Kidney (tissue), 14 donors: Measurements from ENCODE around the gene ELK3. TPM values are rescaled to one million over a fixed set of nuclear protein-coding genes. Genes with fewer than 3 reads are reported as not detected.

Experiments used
- DNase-seq, 5 donors: peaks; one replicate each; pipeline ENCODE4 v3.0.0-alpha.2; 2013 to 2020
- FAIRE-seq: peaks from 2 replicates; lab custom pipeline; 2012; peaks lifted over from hg19 to GRCh38; lab: Jason Lieb, UNC
- H3K27ac ChIP-seq, 2 donors: one replicate each; pipeline ENCODE4 v1.7.0; 2013; ENCODE audit warnings: low read depth in 2 of 2, low read length in 2 of 2, inconsistent platforms in 1 of 2
- H3K27me3 ChIP-seq: one replicate; pipeline ENCODE4 v1.7.1; 2013; ENCODE audit warnings: low read length, inconsistent platforms; ENCODE audit not compliant: control insufficient read depth, insufficient read depth
- H3K36me3 ChIP-seq, 3 donors: one replicate each; pipeline versions ENCODE4 v1.7.0 to v1.7.1; 2013; ENCODE audit warnings: low read length in 3 of 3, control low read depth in 1 of 3, inconsistent platforms in 1 of 3; ENCODE audit not compliant: insufficient read depth in 3 of 3, control insufficient read depth in 2 of 3
- H3K4me1 ChIP-seq, 3 donors: one replicate each; pipeline versions ENCODE4 v1.7.0 to v1.7.1; 2013; ENCODE audit warnings: low read length in 3 of 3, inconsistent platforms in 1 of 3, low read depth in 1 of 3; ENCODE audit not compliant: control insufficient read depth in 2 of 3, insufficient read depth in 2 of 3
- H3K4me3 ChIP-seq, 3 donors: one replicate each; pipeline versions ENCODE4 v1.7.0 to v1.8.1; 2013; ENCODE audit warnings: low read length in 3 of 3, control low read depth in 1 of 3, inconsistent platforms in 1 of 3
- H3K9ac ChIP-seq, 3 donors: one replicate each; pipeline versions ENCODE4 v1.7.0 to v1.7.1; 2013; ENCODE audit warnings: low read length in 3 of 3, control low read depth in 1 of 3, inconsistent platforms in 1 of 3
- H3K9me3 ChIP-seq, 3 donors: one replicate each; pipeline versions ENCODE4 v1.7.0 to v1.7.1; 2013; ENCODE audit warnings: low read length in 3 of 3, control low read depth in 1 of 3, inconsistent platforms in 1 of 3; ENCODE audit not compliant: control insufficient read depth in 2 of 3, insufficient read depth in 1 of 3
- intact Hi-C: fragments of 100-400 bp; cut with DNase I; formaldehyde crosslinking; loops from one replicate; pipeline ENCODE4 v1.11.1; 2022
- polyA plus RNA-seq: library from polyadenylated mRNA; stranded (reverse); fragments of 350-450 nt; fragmentation: Illumina TruSeq; extraction: RNeasy Lipid Tissue Mini Kit (QIAGEN cat#74804); gene quantifications from one replicate; pipeline ENCODE4 v1.2.3, GENCODE V29; 2014; ENCODE audit warnings: low read depth, low replicate concordance; ENCODE audit not compliant: insufficient read depth
- total RNA-seq: library from RNA; stranded (reverse); fragmentation: NEBNext Ultra II Directional; extraction: Animal tissue kit (Norgen Biotek cat#: 25700); gene quantifications from one replicate; pipeline ENCODE4 v1.2.1, GENCODE V29; 2021
- TF ChIP-seq, protein P1 (sequence below): IDR thresholded peaks from 3 replicates; pipeline ENCODE4 v1.5.1; 2012; ENCODE audit warnings: mild to moderate bottlenecking, moderate library complexity, borderline replicate concordance; ENCODE audit not compliant: insufficient read depth; ENCODE audit errors: extremely low read depth
- donor health status: control.
- donor health status: control.
- donor health status: control.
- donor health status: control.
- donor health status: control.
- donor health status: DM: yes; HTN: yes; CAD: no.
- donor health status: Normal renal cell carcinoma (clear cell type).

The ELK3 gene
- total and polyA plus RNA-seq, 2 donors from 2014 or later = 10.5 to 59.5 TPM

DNA sequence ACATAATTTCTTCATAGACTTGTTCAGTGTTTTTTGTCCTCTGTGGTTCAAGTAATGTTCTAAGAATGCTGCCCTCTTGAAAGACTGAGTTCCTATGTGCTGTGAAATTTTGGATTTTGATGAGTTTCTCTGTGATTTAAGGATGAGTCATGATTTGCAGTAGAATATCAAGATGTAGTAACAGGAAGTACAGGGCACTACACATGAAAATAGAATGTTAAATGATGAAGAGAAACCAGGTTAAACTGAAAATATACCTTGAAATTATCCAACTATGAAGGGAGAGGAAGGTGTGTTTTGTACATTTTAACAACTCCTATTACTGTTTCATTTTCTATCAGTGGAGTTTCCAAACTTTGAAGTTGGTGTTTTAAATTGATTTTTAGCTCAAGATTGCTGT lies 4.8 kb downstream of the ELK3 start:
- Histone ChIP-seq H3K27ac (no peak overlapping the region), H3K27me3 (no peaks in the 10 kb centered on the region), H3K9ac (no peak overlapping the region), H3K36me3 (no peaks in the 10 kb centered on the region), H3K9me3 (no peaks in the 10 kb centered on the region), H3K4me3 (no peak overlapping the region), H3K4me1 (no peaks in the 10 kb centered on the region)
- FAIRE-seq (peak; percentile 42), DNase-seq (no peak)
- TF ChIP-seq, protein P1, sequence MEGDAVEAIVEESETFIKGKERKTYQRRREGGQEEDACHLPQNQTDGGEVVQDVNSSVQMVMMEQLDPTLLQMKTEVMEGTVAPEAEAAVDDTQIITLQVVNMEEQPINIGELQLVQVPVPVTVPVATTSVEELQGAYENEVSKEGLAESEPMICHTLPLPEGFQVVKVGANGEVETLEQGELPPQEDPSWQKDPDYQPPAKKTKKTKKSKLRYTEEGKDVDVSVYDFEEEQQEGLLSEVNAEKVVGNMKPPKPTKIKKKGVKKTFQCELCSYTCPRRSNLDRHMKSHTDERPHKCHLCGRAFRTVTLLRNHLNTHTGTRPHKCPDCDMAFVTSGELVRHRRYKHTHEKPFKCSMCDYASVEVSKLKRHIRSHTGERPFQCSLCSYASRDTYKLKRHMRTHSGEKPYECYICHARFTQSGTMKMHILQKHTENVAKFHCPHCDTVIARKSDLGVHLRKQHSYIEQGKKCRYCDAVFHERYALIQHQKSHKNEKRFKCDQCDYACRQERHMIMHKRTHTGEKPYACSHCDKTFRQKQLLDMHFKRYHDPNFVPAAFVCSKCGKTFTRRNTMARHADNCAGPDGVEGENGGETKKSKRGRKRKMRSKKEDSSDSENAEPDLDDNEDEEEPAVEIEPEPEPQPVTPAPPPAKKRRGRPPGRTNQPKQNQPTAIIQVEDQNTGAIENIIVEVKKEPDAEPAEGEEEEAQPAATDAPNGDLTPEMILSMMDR = no peak
- intact Hi-C loops = no loop called here

DNA sequence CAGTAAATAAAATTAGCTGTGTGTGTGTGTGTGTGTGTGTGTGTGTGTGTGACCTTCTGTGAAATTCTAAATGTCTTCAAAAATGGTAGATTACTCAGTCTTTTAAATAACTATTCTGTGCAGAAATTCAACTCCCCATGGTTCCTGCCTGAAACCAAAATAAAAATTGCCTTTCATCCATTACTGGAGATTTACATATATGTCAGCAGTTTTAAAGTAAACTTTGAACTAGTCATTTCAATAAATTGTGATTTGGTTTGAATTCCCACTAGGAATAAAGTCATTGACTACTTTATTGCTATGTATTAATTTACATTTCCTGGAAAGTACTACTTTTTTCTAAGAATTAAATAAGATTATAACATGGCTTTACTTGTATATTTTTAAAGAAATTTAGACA lies 5.3 kb downstream of the ELK3 start:
- no peak overlapping the region for H3K9ac ChIP-seq
- TF ChIP-seq, protein P1 = no peak
- peak; percentile 3 for FAIRE-seq
- no peak for DNase-seq
- no peaks in the 10 kb centered on the region for H3K4me1 ChIP-seq
- no peak overlapping the region for H3K27ac ChIP-seq
- H3K4me3 ChIP-seq = no peak overlapping the region
- no peaks in the 10 kb centered on the region for H3K27me3 ChIP-seq
- H3K36me3 ChIP-seq = no peaks in the 10 kb centered on the region
- no peaks in the 10 kb centered on the region for H3K9me3 ChIP-seq
- intact Hi-C loops = no loop called here

DNA sequence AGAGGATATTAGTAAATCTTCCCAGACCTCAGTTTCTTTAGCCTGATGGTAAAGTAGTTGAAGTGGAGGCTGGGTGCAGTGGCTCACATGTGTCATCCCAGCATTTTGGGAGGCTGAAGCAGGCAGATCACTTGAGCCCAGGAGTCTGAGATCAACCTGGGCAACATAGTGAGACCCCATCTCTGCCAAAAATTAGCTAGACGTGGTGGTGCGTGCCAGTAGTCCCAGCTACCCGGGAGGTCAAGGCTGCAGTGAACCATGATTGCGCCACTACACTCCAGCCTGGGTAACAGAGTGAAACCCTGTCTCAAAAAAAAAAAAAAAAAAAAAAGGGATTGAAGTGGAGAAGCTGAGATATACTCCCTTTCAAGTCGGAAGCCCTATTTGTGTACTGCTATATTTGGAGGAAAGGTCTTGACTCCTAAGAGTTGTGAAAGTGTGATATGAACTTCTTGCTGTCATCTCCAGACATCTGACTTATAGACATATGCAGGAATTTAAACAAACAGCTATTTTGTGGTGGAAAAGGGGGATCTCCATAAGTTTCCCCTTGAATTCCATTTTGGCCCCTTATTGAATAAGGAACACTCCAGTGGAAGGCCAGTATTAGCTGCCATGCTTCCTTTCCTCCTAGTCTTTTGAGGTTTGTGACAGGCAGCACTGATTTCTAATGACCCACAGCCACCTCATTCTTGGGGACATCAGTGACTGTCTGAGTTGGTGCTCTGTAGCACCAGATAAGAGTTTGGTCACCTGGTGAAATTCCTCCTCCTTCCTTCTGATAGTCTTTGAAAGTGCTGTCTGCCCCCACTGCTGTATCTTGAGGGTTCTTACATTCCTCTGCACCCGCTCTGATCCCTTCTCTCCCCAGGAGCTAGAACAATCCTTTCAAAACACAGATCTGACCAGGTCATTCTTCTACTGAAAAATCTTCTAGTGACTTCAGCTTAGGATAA lies 7.4 kb downstream of the ELK3 start:
- Histone ChIP-seq H3K4me3 (no peak overlapping the region), H3K36me3 (no peaks in the 10 kb centered on the region), H3K9me3 (no peaks in the 10 kb centered on the region), H3K4me1 (no peaks in the 10 kb centered on the region), H3K9ac (no peak overlapping the region), H3K27me3 (no peaks in the 10 kb centered on the region), H3K27ac (no peak overlapping the region)
- TF ChIP-seq, protein P1 = no peak
- FAIRE-seq (no peak), DNase-seq (no peak)
- intact Hi-C loops = no loop called here
